Measurements from ENCODE around the gene TARS1. TPM values are rescaled to one million over a fixed set of nuclear protein-coding genes. Genes with fewer than 3 reads are reported as not detected.

The TARS1 gene
- total RNA-seq, 1 donor from 2014 or later = 83.3 TPM

- DNase-seq = no peak
Measured at GRCh38 chr5:33439905-33440481, 772 bp upstream of the TARS1 start.

GRCh38 chr5:33441241-33442177 lies 744 bp downstream of the TARS1 start:
- DNase-seq = no peak

GRCh38 chr5:33444542-33444941 lies 3.8 kb downstream of the TARS1 start:
- DNase-seq = no peak

- DNase-seq = no peak
Measured at GRCh38 chr5:33445798-33446197, 5.0 kb downstream of the TARS1 start.

- DNase-seq = no peak
Measured at GRCh38 chr5:33448118-33448517, 7.4 kb downstream of the TARS1 start.

GRCh38 chr5:33457126-33457525 lies 16.4 kb downstream of the TARS1 start:
- no peak for DNase-seq

- DNase-seq = no peak
Measured at GRCh38 chr5:33457817-33458216, 17.1 kb downstream of the TARS1 start.

- DNase-seq = no peak
Measured at GRCh38 chr5:33460210-33460609, 19.4 kb downstream of the TARS1 start.

GRCh38 chr5:33462456-33462855 lies 21.7 kb downstream of the TARS1 start:
- DNase-seq = no peak

GRCh38 chr5:33465120-33465519 lies 24.4 kb downstream of the TARS1 start:
- no peak for DNase-seq

- no peak for DNase-seq
Measured at GRCh38 chr5:33468775-33469435, 28.1 kb downstream of the TARS1 start.

GRCh38 chr5:33470544-33470943 lies 29.8 kb downstream of the TARS1 start:
- no peak for DNase-seq

GRCh38 chr5:33472805-33473409 lies 32.1 kb downstream of the TARS1 start:
- no peak for DNase-seq

GRCh38 chr5:33474004-33474403 lies 33.2 kb downstream of the TARS1 start:
- DNase-seq = no peak

- DNase-seq = no peak
Measured at GRCh38 chr5:33474931-33475499, 34.2 kb downstream of the TARS1 start.

GRCh38 chr5:33475706-33476105 lies 34.9 kb downstream of the TARS1 start:
- no peak for DNase-seq

- DNase-seq = no peak
Measured at GRCh38 chr5:33476992-33477391, 36.2 kb downstream of the TARS1 start.

GRCh38 chr5:33477816-33478215 lies 37.1 kb downstream of the TARS1 start:
- DNase-seq = no peak

- DNase-seq = no peak
Measured at GRCh38 chr5:33479311-33479710, 38.5 kb downstream of the TARS1 start.

GRCh38 chr5:33480876-33481275 lies 40.1 kb downstream of the TARS1 start:
- no peak for DNase-seq

- DNase-seq = no peak
Measured at GRCh38 chr5:33482335-33482734, 41.6 kb downstream of the TARS1 start.

GRCh38 chr5:33487236-33487635 lies 46.5 kb downstream of the TARS1 start:
- no peak for DNase-seq

Data from occipital lobe (tissue), 2 donors.